Measurements from ENCODE around the gene RIMS3. TPM values are rescaled to one million over a fixed set of nuclear protein-coding genes. Genes with fewer than 3 reads are reported as not detected.

Gene RIMS3
- total RNA-seq, 2 experiments from 2014 or later: 3.0 to 3.9 TPM

DNA sequence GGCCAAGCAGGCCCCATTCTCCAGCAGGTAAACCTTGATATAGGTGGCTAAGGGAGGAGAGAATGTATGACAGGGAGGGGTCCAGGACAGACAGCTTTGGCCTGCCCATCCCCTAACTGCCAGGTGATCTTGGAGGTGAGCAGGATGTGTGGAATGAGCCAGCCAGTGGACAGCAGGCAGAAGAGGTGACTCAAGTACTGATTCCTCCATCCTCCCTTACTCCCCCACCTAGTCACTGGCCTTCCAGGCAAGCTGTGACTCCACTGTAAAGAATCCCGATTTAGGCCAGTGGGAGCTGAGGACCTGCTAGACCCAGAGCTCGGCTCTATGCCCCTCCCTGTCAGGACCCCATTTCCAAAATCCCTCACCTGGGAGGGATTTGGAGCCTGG is 36.6 kb downstream of the RIMS3 start:
- ATAC-seq: no peak
- TF ChIP-seq, protein P1, sequence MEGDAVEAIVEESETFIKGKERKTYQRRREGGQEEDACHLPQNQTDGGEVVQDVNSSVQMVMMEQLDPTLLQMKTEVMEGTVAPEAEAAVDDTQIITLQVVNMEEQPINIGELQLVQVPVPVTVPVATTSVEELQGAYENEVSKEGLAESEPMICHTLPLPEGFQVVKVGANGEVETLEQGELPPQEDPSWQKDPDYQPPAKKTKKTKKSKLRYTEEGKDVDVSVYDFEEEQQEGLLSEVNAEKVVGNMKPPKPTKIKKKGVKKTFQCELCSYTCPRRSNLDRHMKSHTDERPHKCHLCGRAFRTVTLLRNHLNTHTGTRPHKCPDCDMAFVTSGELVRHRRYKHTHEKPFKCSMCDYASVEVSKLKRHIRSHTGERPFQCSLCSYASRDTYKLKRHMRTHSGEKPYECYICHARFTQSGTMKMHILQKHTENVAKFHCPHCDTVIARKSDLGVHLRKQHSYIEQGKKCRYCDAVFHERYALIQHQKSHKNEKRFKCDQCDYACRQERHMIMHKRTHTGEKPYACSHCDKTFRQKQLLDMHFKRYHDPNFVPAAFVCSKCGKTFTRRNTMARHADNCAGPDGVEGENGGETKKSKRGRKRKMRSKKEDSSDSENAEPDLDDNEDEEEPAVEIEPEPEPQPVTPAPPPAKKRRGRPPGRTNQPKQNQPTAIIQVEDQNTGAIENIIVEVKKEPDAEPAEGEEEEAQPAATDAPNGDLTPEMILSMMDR (IDR thresholded peaks at IDR 0.05): no peak
- intact Hi-C loops (cut with micrococcal nuclease): no loop called here
- DNase-seq: no peak
- POLR2A ChIA-PET: interaction anchor here (0.6 to 1.3 kb wide), 4 partner anchors 9 to 145 kb away, joined by 3 to 5 read pairs (median 4); partner anchors contain the start of gene NFYC
- Mint-ChIP-seq H3K27me3 (no peaks in the 10 kb centered on the region), H3K4me3 (no peak overlapping the region), H3K9me3 (no peaks in the 10 kb centered on the region), H3K36me3 (ENCODE audit: low read depth) (peaks cover 2% of the 10 kb centered on the region), H3K4me1 (ENCODE audit: low read depth) (peaks cover 30% of the 10 kb centered on the region), H3K27ac (peak overlapping the region; percentile 64)
- CTCF ChIA-PET: interaction anchor here (1.1 to 5.7 kb wide), 5 partner anchors 16 to 324 kb away, joined by 3 to 29 read pairs (median 6); no protein-coding TSS in a partner anchor

DNA sequence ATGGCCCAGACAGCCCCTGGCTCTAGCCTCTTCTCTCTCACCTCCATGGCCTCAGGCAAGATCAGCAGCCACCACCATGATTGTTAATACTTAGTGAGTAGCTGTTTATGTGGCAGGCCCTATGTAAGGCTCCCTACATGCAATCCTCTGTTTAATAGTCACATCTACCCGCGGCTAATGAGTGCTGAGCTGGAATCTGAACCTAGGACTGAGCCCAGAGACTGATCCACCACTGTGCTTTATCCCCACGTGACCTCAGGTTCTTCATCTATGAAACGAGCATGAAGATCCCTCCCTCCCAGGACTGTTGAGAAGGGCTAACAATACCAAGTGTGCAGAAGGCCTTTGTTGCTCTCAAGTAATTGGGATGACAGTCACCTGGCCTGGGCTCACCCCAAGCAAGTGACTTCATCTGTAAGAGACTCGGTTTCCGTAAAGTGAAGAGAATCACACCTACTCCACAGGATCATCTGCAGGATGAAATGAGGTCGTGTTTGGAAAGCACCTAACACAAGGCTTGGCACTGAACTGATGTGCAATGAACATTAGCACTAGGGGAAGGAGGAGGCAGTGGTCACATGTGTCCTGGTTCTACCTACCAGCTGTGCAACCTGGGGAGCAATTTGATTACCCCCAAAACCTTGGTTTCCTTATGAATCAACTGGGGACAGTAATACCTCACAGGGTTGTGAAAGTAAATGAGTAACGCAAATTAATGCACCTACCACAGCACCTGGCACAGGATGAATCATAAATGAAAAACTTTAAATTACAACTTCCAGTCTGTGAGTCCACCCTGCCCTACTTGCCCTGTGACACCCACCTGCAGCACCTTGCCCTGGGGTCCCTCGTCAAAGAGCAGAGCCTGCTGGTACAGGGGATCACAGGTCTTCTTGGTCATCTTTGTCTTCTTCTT is 37.2 kb downstream of the RIMS3 start:
- DNase-seq (peak; percentile 73), ATAC-seq (peak; percentile 84)
- no peaks in the 10 kb centered on the region for H3K9me3 Mint-ChIP-seq
- POLR2A ChIA-PET: interaction anchor here (0.6 to 1.3 kb wide), 3 partner anchors 10 to 145 kb away, joined by 3 to 4 read pairs (median 3); partner anchors contain the start of gene NFYC
- CTCF ChIA-PET: interaction anchor here (1.0 to 5.7 kb wide), 3 partner anchors 42 to 221 kb away, joined by 3 to 29 read pairs (median 4); no protein-coding TSS in a partner anchor
- H3K4me1 Mint-ChIP-seq (ENCODE audit: low read depth): peaks cover 30% of the 10 kb centered on the region
- H3K27me3 Mint-ChIP-seq: no peaks in the 10 kb centered on the region
- intact Hi-C loops (cut with micrococcal nuclease): no loop called here
- peak overlapping the region; percentile 64 for H3K27ac Mint-ChIP-seq
- H3K4me3 Mint-ChIP-seq: no peak overlapping the region
- H3K36me3 Mint-ChIP-seq (ENCODE audit: low read depth): peaks cover 2% of the 10 kb centered on the region
- TF ChIP-seq, protein P1 (IDR thresholded peaks at IDR 0.05): no peak

DNA sequence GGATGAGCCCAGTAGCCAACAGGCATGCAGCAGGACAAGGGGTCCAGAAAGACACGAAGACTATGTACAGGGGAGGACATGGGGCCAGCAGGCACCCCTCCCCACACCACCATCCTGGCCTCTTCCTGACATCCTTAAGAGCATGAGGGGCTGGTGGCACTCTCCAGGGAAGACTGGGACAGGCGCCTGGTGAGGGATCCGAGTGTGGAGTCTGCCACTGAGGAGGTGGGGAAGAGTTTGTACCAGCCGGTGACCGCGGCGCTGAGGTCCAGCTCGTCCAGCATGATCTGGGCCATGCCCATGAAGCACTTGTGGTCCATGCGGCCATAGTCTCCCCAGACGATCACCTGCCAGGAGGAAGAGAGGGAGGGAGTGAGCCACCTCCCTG is 39.1 kb downstream of the RIMS3 start:
- intact Hi-C loops (cut with micrococcal nuclease): no loop called here
- ChIA-PET POLR2A (no interaction called here), CTCF (interaction anchor here (1.4 to 5.7 kb wide), 2 partner anchors 27 to 44 kb away, joined by 3 to 29 read pairs; no protein-coding TSS in a partner anchor)
- H3K27me3 Mint-ChIP-seq: no peaks in the 10 kb centered on the region
- TF ChIP-seq, protein P1 (IDR thresholded peaks at IDR 0.05): no peak
- peaks cover 30% of the 10 kb centered on the region for H3K4me1 Mint-ChIP-seq (ENCODE audit: low read depth)
- no peak overlapping the region for H3K27ac Mint-ChIP-seq
- no peak for DNase-seq
- no peak for ATAC-seq
- no peaks in the 10 kb centered on the region for H3K9me3 Mint-ChIP-seq
- H3K36me3 Mint-ChIP-seq (ENCODE audit: low read depth): peaks cover 2% of the 10 kb centered on the region
- H3K4me3 Mint-ChIP-seq: no peak overlapping the region

DNA sequence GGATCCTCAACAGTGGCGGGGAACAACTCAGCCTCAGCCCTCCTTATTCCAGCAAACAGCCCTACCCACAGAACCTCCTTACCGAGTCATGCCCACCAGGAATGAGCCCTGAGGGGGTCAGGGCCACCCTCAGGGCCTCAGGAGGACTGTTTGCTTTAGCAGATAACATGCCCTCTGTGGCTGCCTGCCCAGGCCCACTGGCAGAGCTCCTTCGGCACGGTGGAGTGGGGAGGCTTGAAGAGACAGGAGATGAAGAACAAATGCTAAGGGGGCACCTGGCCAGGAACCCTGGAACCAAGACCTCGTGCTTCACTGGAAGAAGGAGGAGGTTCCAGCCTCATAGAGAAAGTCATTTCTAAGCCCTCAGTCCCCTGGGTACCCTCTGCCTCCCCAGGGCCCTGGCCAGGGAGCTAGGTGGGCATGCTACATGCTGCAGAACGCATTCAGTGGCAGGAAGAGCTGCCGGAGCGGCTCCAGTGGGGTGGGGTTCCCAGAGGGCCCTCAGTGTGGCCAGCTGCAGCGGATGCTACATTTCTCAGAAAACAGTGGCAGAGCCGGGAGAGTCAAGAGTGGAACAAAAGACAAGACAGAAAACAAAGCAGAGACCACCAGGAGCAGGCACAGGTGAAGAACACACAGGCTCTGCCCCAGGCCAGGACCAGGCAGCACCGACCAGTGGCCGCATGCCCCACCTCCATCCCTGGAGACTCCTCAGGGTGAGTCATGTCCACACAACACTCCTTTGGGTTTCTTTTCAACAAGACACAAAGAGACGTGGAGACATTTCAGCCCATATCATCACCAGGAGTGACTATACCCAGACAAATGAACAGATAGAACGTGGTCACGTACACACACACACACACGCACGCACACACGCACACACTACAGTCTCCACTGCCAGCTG is 39.8 kb downstream of the RIMS3 start:
- H3K27me3 Mint-ChIP-seq: no peaks in the 10 kb centered on the region
- no peak overlapping the region for H3K4me3 Mint-ChIP-seq
- peaks cover 2% of the 10 kb centered on the region for H3K36me3 Mint-ChIP-seq (ENCODE audit: low read depth)
- peaks cover 30% of the 10 kb centered on the region for H3K4me1 Mint-ChIP-seq (ENCODE audit: low read depth)
- ChIA-PET POLR2A (no interaction called here), CTCF (interaction anchor here (0.7 to 1.6 kb wide), 12 partner anchors 15 to 327 kb away, joined by 3 to 7 read pairs (median 4); no protein-coding TSS in a partner anchor)
- TF ChIP-seq, protein P1 (IDR thresholded peaks at IDR 0.05): no peak
- intact Hi-C loops (cut with micrococcal nuclease): no loop called here
- H3K27ac Mint-ChIP-seq: no peak overlapping the region
- no peaks in the 10 kb centered on the region for H3K9me3 Mint-ChIP-seq
- no peak for DNase-seq
- no peak for ATAC-seq

Data from activated CD8-positive, alpha-beta T cell treated with anti-CD3 and anti-CD28 coated beads for 36 hours (primary cell).